ENCODE measurements around the gene C17orf113. TPM values are rescaled to one million over a fixed set of nuclear protein-coding genes. Genes with fewer than 3 reads are reported as not detected.

The C17orf113 gene
- total and polyA plus RNA-seq, 2 experiments from 2014 or later, result 0.46 to 1.1 TPM

DNA sequence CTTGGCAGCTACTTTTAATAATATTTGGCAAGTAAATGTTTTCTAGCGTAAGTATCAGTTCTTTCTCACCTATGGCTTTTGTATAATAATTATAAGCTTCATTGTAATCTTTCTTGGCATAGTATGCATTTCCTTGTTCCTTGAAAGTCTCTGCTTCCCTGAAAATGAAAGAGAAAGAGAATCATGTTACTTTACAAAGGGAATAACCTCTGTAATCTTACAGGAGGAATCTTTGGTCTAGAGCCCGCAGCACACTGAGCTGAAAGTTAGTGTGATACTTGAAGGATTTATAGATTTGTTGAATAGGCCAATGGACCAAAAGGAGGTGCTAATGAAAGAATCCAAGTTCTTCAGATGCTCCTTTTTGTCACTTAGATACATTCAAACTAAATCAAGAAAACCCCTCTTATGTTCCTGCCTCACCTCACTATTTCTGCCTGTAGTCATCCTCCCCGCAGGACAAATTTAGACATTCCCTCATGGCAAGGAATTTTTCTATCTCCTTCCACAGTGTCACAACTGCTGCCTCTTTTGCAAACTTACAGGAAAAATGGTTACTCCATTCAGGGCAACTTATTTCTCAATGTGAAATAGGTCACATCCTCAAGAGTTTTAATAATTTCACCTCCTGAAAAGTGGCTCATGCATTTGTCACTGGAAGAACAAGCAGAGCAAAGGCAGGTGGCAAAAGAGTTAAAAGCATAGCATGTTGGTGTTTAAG lies 49.8 kb downstream of the C17orf113 start:
- peaks cover 30% of the 10 kb centered on the region for H4K20me1 ChIP-seq (ENCODE audit: insufficient read depth, poor library complexity, severe bottlenecking)
- no peak overlapping the region for H2AFZ ChIP-seq
- H3K4me1 ChIP-seq (ENCODE audit: insufficient read depth), result peaks cover 15% of the 10 kb centered on the region
- H3K4me2 ChIP-seq, result no peak overlapping the region
- no peaks in the 10 kb centered on the region for H3K9me2 ChIP-seq (replicated peaks; ENCODE audit: insufficient read depth)
- no peak for TF ChIP-seq EZH2phosphoT487 (IDR thresholded peaks at IDR 0.05; ENCODE audit: low read depth, severe bottlenecking, unreplicated experiment)
- TF ChIP-seq, protein P1, sequence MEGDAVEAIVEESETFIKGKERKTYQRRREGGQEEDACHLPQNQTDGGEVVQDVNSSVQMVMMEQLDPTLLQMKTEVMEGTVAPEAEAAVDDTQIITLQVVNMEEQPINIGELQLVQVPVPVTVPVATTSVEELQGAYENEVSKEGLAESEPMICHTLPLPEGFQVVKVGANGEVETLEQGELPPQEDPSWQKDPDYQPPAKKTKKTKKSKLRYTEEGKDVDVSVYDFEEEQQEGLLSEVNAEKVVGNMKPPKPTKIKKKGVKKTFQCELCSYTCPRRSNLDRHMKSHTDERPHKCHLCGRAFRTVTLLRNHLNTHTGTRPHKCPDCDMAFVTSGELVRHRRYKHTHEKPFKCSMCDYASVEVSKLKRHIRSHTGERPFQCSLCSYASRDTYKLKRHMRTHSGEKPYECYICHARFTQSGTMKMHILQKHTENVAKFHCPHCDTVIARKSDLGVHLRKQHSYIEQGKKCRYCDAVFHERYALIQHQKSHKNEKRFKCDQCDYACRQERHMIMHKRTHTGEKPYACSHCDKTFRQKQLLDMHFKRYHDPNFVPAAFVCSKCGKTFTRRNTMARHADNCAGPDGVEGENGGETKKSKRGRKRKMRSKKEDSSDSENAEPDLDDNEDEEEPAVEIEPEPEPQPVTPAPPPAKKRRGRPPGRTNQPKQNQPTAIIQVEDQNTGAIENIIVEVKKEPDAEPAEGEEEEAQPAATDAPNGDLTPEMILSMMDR (IDR thresholded peaks at IDR 0.05; ENCODE audit: poor library complexity), result no peak
- no peak overlapping the region for H3K27ac ChIP-seq
- no peak for DNase-seq (ENCODE audit: low spot score)
- peaks cover 78% of the 10 kb centered on the region for H3K79me2 ChIP-seq
- H3K4me3 ChIP-seq, result no peak overlapping the region
- WGBS (ENCODE audit: low lambda C conversion rate, missing lambda C conversion rate), result 97% methylated on average over 3 of the region's 3 CpGs
- H3K27me3 ChIP-seq, result no peaks in the 10 kb centered on the region
- H3K9me3 ChIP-seq (ENCODE audit: low read depth), result no peaks in the 10 kb centered on the region
- no peaks in the 10 kb centered on the region for H3K36me3 ChIP-seq (replicated peaks; ENCODE audit: insufficient read depth, low read depth)

DNA sequence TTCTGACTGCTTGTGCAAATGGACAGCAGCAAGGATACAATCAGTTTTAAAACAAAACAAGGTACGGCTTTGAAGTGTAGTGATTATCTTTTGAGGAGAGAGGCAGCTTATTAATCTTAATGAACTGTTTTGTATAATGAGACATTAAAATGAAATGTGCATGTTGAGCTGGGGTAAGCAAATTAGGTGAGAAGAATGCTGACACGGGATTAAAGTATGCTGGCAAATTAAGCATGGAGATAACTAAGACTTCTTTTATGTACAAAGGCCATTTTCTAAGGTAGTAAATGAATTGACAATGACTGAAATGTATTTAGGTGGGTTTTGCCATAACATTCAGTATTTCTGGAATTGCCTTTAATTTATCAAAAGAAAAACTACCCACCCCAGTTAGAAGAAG lies 51.9 kb downstream of the C17orf113 start:
- Histone ChIP-seq H3K9me2 (replicated peaks; ENCODE audit: insufficient read depth) (no peaks in the 10 kb centered on the region), H3K4me3 (no peak overlapping the region), H3K27me3 (no peaks in the 10 kb centered on the region), H3K36me3 (replicated peaks; ENCODE audit: insufficient read depth, low read depth) (no peaks in the 10 kb centered on the region), H4K20me1 (ENCODE audit: insufficient read depth, poor library complexity, severe bottlenecking) (peaks cover 14% of the 10 kb centered on the region), H3K27ac (no peak overlapping the region), H3K4me1 (ENCODE audit: insufficient read depth) (peaks cover 14% of the 10 kb centered on the region), H3K79me2 (peaks cover 60% of the 10 kb centered on the region), H3K9me3 (ENCODE audit: low read depth) (no peaks in the 10 kb centered on the region), H2AFZ (no peak overlapping the region), H3K4me2 (no peak overlapping the region)
- 50% methylated on average over 2 of the region's 2 CpGs for WGBS (ENCODE audit: low lambda C conversion rate, missing lambda C conversion rate)
- TF ChIP-seq EZH2phosphoT487 (IDR thresholded peaks at IDR 0.05; ENCODE audit: low read depth, severe bottlenecking, unreplicated experiment) (no peak), EZH2 (IDR thresholded peaks at IDR 0.05; ENCODE audit: borderline replicate concordance) (no peak)
- TF ChIP-seq, protein P1 (IDR thresholded peaks at IDR 0.05; ENCODE audit: poor library complexity), result no peak
- no peak for DNase-seq (ENCODE audit: low spot score)

DNA sequence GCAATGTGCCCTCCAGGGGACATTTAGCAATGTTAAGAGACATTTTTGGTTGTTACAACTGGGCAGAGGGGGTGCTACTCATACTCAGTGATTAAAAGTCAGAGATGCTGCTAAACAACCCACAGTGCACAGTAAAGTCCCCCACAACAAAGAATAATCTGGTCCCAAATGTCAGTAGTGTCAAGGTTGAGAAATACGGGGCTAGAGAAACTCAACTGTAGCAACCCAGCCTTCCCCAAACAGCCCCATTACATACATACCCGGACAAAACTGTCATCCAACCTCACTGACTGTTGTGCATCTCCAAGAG lies 53.6 kb downstream of the C17orf113 start:
- peaks cover 4% of the 10 kb centered on the region for H4K20me1 ChIP-seq (ENCODE audit: insufficient read depth, poor library complexity, severe bottlenecking)
- no peak overlapping the region for H3K4me3 ChIP-seq
- no peak for DNase-seq (ENCODE audit: low spot score)
- peaks cover 44% of the 10 kb centered on the region for H3K79me2 ChIP-seq
- H3K9me3 ChIP-seq (ENCODE audit: low read depth), result no peaks in the 10 kb centered on the region
- no peak overlapping the region for H2AFZ ChIP-seq
- H3K9me2 ChIP-seq (replicated peaks; ENCODE audit: insufficient read depth), result no peaks in the 10 kb centered on the region
- no peak for TF ChIP-seq EZH2 (IDR thresholded peaks at IDR 0.05; ENCODE audit: borderline replicate concordance)
- TF ChIP-seq, protein P1 (IDR thresholded peaks at IDR 0.05; ENCODE audit: poor library complexity), result no peak
- TF ChIP-seq EZH2phosphoT487 (IDR thresholded peaks at IDR 0.05; ENCODE audit: low read depth, severe bottlenecking, unreplicated experiment), result no peak
- H3K4me2 ChIP-seq, result no peak overlapping the region
- peaks cover 5% of the 10 kb centered on the region for H3K36me3 ChIP-seq (replicated peaks; ENCODE audit: insufficient read depth, low read depth)
- H3K4me1 ChIP-seq (ENCODE audit: insufficient read depth), result no peaks in the 10 kb centered on the region
- no peak overlapping the region for H3K27ac ChIP-seq
- no peaks in the 10 kb centered on the region for H3K27me3 ChIP-seq
- 91% methylated on average over 2 of the region's 2 CpGs for WGBS (ENCODE audit: low lambda C conversion rate, missing lambda C conversion rate)
